Hypothalamus (tissue), 51 donors: ENCODE measurements around the gene RMDN2.

Experiments used
- DNase-seq, 51 donors: peaks; one replicate each; lab custom pipeline; 2025; lab: John Stamatoyannopoulos, UW

Gene RMDN2

DNA sequence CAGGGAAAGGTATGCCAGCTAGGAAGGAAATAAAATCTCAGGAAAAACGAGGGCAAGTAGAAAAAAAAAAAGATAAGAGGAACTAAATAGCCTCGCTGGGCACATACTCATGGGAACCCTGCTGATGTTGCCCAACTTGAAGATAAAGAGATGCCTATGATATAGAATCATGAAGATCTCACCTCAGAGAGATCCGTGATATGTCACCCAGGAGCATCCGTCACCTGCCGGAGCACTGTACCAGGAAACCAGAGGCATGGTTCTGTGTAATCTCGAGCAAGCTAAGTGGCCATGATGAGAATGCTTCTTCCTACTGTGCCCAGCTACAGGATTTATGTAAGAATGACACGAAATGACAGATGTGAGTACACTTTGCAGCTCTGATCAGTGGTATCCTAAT is 110.9 kb downstream of the RMDN2 start:
- DNase-seq, result no peak

DNA sequence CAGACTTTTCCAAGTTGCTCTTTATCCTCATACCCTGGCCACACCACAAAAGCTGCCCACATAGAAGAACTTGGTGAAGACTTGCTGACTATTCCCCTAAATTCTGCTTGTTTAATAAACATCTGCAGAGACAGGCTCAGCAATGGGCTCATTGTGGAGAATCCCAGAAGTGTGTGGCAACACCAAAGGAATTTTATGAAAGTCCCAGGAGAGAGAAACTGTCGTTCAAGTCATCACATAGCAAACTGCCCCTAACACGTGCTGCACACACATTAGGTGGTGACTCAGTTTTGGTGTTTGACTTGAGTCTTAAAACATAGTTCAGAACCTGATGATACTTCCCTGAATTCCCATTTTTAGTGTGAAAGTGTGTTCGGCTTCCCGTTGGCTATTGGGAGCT is 112.2 kb downstream of the RMDN2 start:
- no peak for DNase-seq

DNA sequence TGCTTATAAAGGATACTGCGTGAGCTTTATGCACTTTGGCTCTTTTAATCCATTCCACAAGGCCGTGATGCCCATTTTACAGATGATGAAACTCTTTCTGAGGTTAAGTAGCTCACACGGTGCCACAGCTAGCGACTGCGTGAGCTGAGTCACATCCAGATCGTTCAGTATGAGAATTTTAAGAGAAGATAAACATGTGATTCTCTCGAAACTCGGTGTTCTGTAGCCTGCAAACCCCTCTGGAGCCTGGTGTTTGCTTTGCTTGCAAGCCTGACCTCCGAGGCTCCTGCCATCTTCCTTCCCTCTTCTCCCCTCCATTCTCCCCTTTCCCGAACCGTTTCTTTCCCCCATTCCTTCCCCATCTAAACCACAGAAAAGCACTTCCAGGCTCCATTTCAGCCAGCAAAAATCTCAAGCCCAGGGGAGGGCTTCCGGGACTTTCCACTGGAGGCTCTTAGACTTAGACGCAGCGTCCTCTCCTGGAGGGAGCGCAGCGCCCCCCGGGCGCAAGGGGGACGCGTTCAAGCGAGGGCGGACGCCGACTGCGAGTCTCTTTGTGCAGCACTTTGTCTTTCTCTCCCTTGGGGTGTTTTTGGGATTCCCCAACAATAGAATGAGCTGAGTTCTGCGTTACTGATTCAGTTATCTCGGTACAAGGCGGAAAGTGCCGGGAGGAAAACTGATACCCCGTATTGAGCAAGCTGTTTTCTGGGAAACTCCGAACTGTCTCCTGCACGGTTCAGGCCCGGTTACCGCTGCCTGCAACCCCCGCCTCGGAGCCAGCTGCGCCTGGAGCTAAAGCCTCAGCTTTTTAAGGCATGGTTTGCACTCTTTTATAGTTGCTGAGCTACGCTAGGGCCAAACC is 112.9 kb downstream of the RMDN2 start:
- DNase-seq, result peak in 15 of 51 donors; percentile 3 to 46 (median 15)

GRCh38 chr2:38038682-38039081 is 113.6 kb downstream of the RMDN2 start:
- no peak for DNase-seq

- no peak for DNase-seq
Measured at GRCh38 chr2:38039121-38039910, 114.2 kb downstream of the RMDN2 start.

GRCh38 chr2:38045811-38046210 is 120.7 kb downstream of the RMDN2 start:
- no peak for DNase-seq

- no peak for DNase-seq
Measured at GRCh38 chr2:38056216-38056615, 131.1 kb downstream of the RMDN2 start.

GRCh38 chr2:38057651-38058410 is 132.7 kb downstream of the RMDN2 start:
- no peak for DNase-seq

DNA sequence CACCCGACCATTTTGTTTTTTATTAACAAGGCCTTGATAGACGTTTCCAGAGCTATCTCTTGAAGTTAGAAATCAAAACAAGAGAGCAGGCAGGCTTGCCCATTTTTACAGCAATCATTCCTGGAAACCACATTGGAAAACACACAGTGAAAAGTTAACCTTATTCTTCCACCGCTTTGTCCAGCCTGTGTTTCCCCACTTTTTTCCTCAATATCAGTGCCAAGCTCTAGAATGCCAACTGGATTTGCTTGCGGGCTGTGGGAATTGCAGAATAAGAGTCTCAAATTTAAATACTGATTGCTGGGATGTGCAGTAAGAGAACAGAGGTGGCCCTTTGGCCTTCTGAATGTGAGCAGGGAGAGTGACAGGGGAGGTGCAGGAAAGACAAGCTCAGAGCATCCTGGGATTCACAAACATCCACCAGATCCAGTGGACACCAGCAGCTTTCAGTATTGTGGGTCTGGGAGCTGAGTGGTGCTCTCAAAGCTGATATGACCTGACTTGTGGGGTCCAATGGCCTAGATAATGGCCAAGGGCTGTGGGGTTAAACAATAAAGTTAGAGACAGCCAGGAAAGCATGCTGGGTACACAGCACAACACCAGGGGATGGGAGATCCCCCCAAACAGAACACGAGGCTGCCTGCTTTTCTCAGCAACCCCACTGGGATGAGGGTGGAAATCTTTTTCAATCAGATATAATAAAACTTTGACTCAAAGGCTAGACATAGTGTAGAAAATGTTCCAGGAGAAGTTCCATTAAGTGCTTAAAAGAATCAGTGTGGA is 135.3 kb downstream of the RMDN2 start:
- no peak for DNase-seq

DNA sequence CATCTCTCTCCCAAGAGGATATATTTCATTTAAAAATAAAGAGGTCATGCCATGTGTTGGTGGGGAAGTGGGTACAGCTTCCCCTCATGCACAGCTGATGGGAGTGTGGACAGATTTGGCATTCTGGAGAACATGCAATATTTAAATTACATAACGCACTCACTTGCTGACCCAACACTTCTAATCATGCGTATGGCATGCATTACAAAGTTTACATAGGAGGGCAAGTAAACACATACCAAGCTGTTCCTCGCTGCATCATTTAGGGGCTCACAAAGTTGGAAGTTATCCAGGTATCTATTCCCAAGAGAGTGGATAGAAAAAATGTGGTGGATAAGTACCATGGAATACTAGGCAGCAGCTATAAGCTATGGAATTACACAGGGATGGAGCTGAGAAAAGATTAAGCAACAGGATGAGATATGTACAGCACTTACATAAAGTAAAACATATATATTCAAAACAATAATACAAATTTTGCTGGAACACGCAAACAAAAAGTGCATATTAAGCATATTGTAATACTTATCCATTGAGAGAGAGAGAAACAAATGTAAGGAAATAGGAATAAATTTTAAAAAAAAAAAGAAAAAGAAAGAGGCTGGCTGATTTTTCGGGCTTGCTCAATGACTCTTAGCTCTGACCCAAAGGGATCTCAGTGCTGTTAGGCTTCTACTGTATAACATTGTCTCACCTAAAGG is 139.9 kb downstream of the RMDN2 start:
- no peak for DNase-seq

DNA sequence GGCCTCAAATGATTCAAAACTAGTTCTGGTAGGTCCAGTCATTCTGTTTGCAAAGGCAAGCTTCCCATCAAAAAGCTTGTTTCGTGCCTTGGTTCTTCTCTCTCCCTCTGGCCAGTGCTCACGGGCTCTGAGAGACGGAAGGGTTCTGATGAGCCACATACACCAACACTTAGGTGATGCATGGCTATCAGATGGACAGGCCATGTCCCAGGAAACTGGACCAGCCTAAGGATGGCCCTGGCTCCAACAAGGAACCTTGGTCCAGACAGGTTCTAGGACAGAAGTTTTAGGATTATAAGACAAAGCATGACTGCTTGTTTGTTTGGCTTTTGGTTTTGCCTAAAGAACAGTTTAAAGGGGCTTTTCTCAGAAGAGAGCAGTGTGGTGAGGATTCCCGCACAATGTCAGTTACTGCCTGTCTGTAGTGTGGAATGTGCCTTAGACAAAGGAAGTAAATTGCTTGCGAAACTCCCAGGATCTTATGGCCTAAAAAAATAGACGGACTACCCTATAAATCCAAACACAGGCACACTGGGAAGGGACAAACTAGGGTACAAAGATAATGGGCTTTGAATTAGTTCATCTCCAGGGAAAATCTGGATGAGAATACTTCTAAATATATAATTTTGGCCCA is 140.5 kb downstream of the RMDN2 start:
- DNase-seq, result no peak

DNA sequence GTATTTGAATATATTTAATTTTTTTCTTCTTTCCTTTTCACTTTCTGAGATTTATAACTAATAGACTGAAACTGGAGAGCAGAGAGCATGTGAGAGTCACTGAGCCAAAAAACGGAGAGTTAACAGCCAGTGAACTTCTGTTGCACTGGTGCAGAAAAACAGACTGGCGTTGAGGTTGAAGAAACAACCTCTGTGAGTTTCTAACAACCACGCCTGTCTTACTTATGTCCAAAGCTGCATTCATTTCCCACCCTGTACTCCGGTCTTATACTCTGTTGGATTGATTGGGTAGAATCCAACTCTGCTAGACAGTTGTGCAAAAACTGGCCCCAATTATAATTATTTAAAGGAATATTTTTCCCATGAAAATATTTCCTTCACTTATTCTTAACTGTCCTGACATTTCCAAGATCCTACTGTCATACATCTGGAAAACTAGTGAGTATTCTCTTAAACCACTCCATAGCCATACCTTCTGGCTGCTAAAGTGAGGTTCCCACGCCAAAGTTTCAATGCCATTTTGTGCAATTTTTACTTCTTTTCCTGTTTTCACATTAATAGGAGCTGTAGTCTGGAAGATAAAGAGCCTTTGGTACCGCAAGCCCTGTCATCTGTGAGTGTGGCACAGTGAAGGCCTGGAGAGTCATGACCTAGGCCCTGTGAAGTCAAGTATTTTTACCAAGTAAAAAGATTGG is 141.5 kb downstream of the RMDN2 start:
- no peak for DNase-seq
